COLO668 (cell line): ENCODE results near the gene GPR17.

ENCODE experiments used
- DNase-seq: peaks from one replicate; lab custom pipeline; 2025; ENCODE audit not compliant: unreplicated experiment; lab: John Stamatoyannopoulos, UW

Gene GPR17

DNA sequence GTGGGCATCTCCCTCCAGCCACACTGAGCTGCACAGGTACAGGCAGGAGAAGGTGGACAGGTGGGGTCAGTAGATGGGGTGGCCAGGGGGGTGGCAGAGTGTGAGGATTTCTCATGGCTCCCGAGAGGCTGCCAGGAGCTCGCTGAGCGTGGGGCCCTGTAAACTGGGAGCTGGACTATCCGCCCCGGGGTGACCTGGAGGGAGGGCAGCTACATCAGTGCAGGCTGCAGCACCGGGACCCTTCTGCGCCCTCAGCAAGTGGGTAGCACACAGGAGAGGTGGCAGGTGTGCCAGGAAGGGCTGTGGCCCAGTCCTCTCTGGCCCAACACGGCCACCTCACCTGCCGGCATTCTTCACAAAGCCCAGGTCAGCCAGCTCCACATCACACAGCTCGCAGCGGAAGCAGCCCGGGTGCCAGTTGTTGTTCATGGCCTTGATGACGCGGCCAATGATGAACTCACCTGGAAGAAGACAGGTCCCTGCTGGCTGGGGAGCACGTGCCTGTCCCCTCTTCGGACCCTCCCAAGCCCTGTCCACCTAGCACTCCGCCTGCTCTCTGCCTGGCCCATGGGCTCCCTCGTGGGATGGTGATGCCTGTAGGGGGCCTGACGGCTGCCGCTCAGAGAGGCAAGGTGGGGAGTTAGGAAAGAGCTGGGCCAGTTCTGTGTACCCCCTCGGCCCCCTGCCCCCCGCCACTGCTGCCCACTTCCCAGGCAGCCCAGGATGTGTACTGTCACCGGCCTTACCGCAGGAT is 8.3 kb downstream of the GPR17 start:
- DNase-seq, result no peak

DNA sequence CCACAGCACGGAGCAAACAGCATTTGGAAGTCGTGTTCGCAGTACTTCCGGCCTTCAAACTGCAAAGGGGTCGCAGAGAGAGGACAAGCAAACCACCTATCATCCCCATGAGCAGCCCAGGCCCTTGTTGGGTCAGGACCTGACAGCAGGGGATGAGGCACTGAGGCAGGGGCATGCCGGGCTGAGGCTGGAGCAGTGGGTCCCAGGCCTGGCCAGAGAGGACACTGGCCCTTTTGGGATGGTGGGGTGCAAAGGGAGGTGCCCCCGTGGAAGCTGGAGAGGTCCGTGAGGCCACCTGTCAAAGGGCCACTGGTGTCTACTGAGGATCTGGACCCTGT is 8.9 kb downstream of the GPR17 start:
- no peak for DNase-seq

DNA sequence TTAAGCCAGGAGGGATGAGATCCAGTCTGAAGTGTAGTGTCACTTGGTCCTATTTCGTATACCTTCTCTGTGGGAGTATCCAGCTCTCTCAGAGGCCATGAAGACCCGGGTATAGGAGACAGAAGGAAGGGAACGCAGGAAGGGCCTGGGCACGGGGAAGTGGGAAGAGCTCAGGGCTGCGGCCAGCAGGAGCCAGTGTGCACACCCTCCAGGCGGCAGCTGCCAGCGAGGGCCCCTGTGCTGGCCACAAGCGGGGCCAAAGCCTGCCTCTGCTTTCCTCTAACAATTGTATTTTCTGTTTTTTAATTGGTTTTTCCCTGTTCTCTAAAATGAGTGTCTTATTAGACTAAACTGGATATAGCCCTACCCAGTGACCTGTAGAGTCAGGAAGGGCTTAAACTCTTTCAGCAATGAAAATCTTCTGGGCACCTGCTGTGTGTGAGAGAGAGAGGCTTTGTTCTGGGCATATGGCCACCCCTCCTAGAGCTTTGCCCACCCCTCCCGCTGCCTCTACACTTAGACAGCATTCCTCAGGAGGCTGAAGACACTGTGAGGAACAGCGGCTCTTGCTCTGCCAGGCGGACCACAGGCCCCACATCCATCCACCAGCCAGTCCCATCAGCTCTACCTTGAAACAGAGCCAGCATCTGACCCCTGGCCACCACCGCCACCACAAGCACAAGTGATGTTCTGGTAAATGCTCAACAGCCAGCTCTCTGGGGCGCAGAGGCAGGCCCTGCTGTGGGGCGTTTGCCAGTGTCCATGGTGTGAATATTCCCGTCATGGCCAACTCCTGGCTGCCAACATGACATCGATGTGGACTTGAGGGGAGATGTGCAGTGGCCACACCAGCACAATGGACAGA is 9.5 kb downstream of the GPR17 start:
- DNase-seq, result no peak

DNA sequence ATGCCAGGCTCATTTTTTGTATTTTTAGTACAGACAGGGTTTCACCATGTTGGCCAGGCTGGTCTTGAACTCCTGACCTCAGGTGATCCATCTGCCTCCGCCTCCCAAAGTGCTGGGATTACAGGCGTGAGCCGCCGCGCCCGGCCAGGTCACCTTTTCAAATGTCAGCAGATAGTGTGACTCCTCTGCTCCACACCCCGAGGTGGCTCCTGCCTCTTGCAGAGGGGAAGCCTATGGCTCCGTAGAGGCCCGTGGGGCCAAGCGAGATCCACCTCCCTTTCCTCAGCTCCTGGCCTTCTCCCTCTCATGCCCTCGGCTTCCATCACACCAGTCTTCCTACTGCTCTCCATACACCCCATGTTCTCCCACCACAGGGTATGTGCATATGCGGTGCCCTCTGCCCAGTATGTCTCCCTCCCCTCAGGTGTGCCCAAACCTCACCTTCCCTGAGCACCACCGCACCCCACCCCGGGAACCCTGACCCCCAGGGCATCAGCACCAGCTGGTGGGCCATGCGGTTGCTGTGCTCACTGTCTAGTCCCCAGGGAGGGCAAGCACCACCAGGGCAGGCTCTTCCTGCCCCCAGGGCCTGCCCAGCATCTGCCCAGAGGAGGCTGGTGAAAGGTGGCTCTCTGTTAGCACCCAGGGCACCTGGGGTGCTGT is 10.7 kb downstream of the GPR17 start:
- no peak for DNase-seq

DNA sequence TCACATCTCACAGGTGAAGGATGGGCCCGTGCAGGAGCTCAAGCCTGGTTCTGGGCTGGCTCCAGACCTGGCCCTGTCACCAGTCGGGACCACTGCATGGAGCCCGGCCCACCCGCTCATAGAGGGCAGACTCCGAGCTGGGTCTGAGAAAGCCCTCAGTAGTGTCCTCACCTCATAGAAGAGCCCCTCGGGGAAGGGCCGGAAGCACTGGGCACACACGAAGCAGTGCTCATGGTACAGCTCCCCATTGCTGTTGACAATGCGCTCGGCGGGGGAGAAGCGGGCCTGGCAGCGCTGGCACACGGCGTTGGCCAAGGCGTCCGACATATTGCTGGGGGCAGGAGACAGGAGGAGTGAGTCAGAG is 11.3 kb downstream of the GPR17 start:
- DNase-seq, result no peak

DNA sequence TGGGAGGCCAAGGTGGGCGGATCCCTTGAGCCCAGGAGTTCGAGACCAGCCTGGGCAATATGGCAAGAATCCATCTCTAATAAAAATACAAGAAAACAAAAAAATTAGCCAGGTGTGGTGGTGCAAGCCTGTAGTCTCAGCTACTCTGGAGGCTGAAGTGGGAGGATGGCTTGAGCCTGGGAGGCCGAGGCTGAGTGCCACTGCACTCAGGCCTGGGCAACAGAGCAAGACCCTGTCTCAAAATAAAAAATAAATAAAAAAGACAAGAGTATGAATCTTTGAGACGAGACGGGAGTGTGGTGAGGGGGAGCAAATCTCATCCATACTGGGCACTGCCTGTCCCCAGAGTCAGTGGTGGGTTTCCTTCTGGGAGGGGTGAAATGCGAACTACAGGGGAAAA is 12.2 kb downstream of the GPR17 start:
- no peak for DNase-seq

DNA sequence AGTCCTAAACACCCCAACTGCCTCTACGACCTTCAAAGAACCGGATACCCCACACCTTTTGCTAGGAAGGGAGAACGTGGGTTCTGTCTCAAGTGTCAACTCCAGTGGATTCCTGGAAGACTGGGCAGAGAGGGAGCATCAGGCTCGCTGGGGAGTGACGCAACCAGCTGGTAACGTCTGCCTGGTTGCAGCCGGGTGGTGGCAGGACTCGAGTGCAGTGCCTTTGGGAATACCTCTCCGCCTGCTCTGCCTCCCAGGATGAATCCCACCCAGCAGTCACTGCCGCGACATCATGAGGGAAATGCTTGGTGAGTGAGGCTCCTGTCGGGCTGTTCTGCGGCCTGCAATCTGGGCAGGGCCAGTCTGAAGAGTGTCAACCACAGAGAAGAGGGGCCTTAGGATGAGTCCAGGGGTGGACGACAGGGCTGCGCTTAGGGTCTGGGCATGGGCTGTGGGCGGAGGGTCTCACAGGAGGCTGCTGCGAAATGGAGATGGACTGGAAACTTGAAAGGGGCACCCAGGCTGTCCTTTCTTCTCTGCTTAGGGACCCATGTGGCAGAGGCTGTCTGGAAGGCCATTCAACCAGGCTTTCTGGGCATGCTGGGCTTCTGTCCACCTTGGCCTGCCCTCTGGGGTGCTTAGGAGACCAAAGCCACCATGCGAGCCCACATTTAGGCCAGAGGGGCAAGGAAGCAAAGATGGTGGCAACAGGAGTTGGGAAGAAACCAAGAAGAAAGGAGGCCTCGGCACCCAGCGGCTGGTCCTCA is 12.9 kb downstream of the GPR17 start:
- DNase-seq, result no peak

DNA sequence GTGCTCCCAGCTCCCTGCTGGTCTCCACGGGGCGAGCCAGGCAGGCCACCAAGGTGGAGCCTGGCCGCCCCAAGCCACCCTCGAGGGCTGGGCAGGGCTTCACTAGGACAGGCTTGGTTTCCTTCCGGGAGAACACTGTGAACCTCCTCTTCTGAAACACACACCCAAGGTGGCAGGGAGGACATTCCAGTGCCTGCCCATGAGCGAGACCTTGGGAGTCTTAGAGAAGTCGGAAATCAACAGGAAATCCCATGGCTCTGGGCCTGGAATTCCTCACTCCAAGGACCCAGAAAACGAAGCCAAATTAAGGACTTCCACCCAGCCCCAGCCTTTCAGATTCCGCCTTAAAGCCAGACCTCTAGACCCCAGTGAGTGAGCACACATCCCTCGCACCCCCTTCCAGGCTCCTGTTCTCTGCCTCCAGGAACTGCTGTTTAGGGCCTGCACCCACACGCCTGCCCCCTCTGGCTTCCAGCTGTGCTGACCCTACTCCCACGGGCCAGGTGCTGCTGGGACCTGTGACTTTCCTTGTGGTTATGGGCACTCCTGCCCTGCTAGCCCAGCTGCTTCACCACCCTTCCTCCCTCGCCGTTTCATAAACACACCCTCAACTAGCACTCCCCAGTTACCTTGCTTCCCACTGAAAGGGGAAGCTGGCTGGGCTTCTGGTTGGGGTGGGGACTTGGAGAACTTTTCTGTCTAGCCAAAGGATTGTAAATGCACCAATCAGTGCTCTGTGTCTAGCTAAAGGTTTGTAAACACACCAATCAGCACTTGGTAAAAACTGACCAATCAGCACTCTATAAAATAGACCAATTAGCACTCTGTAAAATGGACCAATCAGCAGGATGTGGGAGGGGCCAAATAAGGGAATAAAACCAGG is 13.7 kb downstream of the GPR17 start:
- DNase-seq, result no peak

DNA sequence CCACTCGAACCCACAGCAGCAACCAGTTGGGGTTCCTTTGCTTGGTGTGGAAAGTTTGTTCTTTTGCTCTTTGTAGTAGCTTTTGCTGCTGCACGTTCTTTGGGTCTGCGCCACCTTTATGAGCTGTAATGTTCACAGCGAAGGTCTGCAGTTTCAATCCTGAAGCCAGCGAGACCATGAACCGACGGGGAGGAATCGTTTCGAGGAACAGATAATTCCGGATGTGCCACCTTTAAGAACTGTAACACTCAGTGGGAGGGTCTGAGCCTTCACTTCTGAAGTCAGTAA is 14.3 kb downstream of the GPR17 start:
- no peak for DNase-seq

DNA sequence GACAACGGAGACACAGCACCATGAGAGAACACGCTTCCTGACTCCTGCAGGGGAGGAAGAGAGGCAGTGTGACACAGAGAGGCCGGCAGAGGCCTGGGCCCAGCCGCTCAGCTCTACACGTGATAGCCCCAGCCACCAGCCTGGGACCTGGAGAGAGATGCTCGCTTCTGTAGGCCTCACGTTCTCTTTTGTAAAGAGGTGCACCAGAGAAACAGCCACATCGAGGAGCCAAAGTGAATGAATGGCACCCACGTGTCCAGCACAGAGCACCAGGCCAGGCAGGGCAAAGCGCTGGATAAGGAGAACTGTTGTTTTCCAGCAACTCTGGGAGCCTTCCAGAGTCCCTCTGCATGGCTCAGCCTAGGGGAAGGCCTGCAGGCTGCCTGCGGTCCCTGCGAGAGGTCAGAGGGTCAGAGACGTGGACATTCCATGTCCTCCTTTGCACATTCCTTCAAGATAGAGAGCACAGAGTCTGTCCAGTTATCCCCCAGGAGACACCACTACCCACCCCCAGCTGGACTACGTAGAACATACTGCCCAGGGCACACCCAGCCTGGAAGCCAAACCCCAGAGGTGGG is 15.2 kb downstream of the GPR17 start:
- DNase-seq, result no peak

DNA sequence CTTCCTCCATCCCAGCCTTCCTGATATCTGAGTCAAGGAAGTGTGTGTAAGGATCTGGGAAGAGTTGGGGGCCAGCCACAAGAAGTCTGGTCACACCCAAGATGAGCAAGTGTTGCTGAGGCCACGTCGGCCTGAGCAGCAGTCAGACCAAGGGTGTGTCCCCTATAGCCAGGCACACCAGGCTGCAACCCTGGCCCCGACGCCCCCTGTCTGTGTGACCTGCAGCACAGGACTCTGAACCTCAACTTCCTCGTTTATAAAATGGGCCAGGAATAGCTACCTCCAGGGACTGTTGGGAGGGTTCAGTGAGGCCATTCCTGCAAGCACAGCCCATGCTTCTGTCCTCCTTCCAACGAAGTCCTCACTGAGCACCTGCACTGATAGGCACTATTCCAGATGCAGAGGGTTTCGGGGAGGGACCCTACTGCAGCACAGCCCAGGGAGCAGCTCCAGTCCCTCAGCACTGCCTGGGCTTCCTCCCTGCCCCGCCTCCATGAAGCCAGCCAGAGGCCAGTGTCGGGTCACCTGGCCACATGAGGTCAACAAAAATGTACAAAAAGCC is 16.1 kb downstream of the GPR17 start:
- DNase-seq, result no peak

DNA sequence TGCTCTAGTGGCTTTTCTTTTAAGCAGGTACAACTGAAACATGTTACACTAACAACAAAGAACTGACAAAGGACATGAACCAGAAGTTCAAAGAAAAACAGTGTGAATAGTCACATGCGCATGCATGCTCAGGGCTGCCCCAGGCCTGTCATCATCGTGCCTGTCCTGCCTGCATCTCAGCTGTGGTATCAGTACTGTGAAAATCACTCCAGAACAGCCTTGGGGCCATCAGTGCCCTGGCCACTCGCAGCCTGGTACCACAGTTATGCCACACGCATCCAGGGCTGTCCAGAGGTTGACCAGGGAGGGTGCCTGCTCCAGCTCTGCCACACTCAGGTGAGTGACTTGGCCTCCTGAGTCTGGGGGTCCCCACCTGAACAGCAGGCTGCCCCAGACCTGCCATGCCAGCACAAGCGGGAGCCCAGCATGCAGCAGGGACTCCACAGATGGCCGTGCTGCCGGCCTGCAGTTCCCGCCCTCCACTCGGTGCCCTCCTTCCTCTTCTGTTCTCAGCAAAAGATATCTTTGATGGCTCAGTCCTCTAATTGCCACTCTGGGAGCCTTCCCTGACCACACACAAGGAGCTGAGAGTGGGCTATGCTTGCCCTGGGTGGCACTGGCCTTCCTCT is 17.1 kb downstream of the GPR17 start:
- no peak for DNase-seq

DNA sequence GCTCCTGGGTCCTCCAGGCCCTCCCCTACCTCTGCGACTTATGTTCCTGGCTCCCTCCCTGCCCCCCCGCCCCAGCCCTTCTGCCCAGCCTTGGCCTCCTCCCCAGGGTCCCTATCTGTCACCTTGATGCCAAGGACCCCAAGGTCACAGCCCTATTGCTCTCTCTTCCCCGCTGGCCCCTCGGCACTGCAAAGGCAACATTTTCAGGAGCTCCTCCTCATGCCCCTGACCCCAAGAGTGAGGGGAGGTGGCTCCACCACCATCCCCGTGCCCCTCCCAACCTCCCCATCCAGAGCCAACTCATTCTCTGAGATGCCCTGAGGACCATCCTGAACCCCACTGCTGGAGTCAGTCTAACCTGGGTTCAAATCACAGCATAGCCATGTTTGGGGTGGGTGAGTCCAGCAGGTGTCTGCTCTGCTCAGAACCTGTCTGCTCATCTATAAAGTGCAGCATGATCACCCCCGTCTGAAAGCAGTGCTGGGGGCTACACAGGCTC is 17.7 kb downstream of the GPR17 start:
- DNase-seq, result no peak

DNA sequence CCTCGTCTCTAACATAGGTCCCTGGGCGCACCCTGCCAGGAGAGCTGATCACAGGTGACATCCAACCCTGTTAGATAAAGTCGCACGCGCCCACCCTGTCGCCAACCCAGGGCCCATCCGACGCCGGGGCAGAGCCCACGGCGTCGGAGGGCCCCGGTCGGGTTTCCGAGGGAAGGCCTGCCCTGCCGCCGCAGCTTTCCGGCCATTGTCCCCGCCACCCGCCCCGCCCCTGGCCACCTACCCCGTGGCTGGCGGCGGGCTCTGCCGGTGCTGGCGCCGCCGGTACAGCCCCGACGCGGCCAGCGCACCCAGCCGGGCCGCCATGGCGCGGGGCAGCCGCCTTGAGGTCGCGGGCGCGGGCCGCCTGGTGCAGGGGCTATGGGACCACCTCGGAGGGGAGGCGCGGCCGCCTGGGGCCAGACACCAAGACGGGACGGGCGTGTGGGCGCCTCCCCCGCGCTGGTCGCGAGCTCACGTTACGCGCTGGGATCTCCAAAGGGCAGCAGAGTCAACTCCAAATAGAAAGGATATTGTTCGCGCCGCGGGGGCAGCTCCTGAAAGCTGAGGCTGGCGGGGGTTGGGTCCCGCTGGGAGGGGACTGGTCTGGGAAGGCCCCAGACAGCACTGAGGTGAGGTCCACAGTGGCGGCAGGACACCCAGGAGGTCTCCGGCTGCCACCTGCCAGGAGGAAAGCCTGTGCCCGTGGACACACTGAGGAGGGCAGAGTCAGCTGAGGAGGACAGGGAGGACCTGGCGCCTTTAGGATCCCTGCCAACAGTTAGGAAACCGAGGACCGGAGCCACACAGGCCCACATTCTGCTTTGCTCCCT is 18.3 kb downstream of the GPR17 start:
- DNase-seq, result no peak

DNA sequence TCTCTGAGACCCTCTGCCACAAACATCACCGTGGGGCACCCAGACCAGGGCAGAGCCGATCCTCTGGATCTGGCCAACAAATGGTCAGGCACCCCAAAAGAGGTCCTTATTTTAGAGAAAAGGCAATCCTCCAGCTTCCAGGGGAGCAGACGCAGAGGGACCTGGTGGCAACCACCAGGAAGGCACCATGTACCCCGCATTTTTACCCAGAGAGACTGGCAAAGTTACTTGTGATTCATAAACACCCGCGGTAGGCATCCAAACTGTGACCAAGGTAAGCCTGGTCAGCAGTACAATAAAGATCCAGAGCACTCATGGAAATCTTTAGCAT is 18.9 kb downstream of the GPR17 start:
- no peak for DNase-seq

DNA sequence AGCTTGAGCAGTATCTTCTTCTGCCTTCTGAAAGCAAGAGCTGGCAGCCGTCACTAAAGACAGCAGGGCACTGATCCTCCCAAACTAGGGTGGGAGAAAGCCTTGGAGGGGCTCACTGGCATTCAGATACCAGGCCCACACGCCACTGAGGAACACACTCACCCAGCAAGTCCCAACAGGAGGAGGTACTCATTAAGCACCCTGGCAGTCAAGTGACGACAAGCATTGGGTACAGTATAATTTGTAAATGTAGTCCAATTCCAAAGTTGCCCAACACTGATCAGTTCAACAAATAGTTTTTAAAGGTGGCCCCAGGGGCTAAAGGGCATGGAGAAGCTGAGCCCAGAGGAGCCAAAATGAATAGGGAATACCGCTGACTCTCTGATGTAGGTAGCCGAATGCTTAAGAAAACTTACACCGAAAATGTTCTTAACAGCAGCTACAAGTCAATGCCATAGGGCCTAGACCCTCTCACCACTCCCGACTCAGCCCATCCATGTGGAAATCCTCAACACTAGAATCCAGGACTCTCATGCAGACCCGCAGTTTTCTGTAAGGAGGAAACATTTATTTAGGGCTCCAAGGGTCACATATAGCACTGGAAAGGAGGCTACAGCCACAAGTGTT is 19.4 kb downstream of the GPR17 start:
- no peak for DNase-seq

DNA sequence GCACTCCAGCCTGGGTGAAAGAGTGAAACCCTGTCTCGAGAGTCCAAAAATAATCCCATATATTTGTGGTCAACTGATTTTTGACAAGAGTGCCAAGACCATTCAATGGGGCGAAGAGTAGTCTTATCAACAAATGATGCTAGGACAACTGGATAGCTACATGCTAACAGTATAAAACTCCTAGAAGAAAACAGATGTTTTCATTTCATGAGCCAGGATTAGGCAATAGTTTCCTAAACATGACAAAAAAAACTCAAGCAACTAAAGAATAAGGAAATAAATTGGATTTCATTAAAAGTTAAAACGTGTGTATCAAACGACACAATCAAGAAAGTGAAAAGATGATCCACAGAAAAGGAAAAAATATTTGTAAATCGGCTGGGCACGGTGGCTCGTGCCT is 23.1 kb downstream of the GPR17 start:
- DNase-seq, result no peak
